HG02938 (cell line): ENCODE data around the gene HOXA6.

Experiments
- ATAC-seq: cut with Tn5 transposase; IDR thresholded peaks from one replicate; pipeline ENCODE4 v1.9.1; 2021; ENCODE audit warnings: mild to moderate bottlenecking, moderate library complexity; ENCODE audit not compliant: unreplicated experiment

HOXA6 gene

GRCh38 chr7:27173956-27174873 lies 26.6 kb upstream of the HOXA6 start, which contains the start of gene HOXA10:
HOXA10 (minus strand) TSS chr7:27174320; CDS start chr7:27174306, 14 bp downstream.
- no peak for ATAC-seq

- ATAC-seq = no peak
Measured at GRCh38 chr7:27173511-27173955, 26.0 kb upstream of the HOXA6 start.

- no peak for ATAC-seq
Measured at GRCh38 chr7:27172823-27173510, 25.4 kb upstream of the HOXA6 start.

- ATAC-seq = no peak
Measured at GRCh38 chr7:27172315-27172774, 24.8 kb upstream of the HOXA6 start.

- ATAC-seq = no peak
Measured at GRCh38 chr7:27171637-27172314, 24.2 kb upstream of the HOXA6 start.

GRCh38 chr7:27171325-27171636 lies 23.7 kb upstream of the HOXA6 start:
- no peak for ATAC-seq

- no peak for ATAC-seq
Measured at GRCh38 chr7:27170426-27171324, 23.1 kb upstream of the HOXA6 start.

- no peak for ATAC-seq
Measured at GRCh38 chr7:27169658-27170425, 22.3 kb upstream of the HOXA6 start.

GRCh38 chr7:27168265-27168947 lies 20.8 kb upstream of the HOXA6 start:
- no peak for ATAC-seq

- ATAC-seq = no peak
Measured at GRCh38 chr7:27167916-27168264, 20.3 kb upstream of the HOXA6 start.

GRCh38 chr7:27166531-27167505 lies 19.2 kb upstream of the HOXA6 start:
- no peak for ATAC-seq

- ATAC-seq = no peak
Measured at GRCh38 chr7:27165996-27166530, 18.5 kb upstream of the HOXA6 start.

- ATAC-seq = no peak
Measured at GRCh38 chr7:27165089-27165995, 17.8 kb upstream of the HOXA6 start, which contains the start of gene HOXA9. HOXA9 (minus strand) TSS chr7:27165537; CDS start chr7:27165457, 80 bp downstream.

GRCh38 chr7:27164367-27165088 lies 17.0 kb upstream of the HOXA6 start:
- ATAC-seq = no peak

GRCh38 chr7:27164045-27164366 lies 16.4 kb upstream of the HOXA6 start:
- ATAC-seq = no peak
